ENCODE data around the gene MGAT3.

The MGAT3 gene

DNA sequence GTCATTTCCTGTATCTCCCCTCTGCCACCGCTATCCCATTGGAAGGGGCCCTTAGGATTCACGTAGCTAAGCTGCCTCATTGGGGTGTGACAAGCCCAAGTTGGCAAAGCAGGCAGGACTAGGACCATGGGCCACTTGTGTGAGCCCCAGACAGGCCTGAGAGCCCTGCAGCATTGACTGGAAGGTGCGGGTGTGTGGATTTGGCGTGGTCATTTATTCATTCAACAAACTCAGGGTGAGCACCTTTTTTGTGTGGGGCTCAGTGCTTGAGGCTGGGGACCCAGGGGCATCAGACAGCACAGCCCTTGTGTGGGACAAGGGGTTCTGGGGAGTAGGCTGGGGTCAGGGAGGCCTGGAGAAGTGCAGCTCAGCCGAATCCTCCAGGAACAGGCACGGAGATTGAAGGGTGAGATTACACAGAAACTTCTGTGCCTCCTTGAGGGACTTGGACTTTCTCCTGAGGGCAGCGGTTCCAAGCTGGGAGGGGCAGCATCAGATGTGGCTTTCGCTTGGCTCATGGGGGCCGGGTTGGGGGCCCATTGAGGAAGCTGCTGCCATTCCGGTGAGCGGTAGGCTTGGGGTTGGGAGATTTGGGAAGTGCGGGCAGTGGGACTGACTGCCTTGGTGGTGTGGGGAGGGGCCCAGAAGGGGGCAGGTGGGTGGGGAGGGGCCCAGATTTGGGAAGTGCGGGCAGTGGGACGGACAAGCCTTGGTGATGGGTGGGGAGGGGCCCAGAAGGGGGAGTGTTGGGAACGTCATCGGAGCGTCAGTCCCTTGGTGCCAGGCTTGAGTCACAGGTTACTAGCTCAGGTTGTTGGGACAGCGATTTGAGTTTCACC lies 11.9 kb downstream of the MGAT3 start:
- peak overlapping the region; percentile 38 for H3K27ac ChIP-seq (replicated peaks)
- no peaks in the 10 kb centered on the region for H3K27me3 ChIP-seq (ENCODE audit: insufficient read depth, poor library complexity, severe bottlenecking)
- peak in 1 of 2 experiments; percentile 77 for DNase-seq (ENCODE audit: low read depth in 1 of 2, low spot score in 1 of 2)
- H3K4me3 ChIP-seq (replicated peaks; ENCODE audit: insufficient read depth, low read length), result no peak overlapping the region
- TF ChIP-seq SPI1 (IDR thresholded peaks at IDR 0.05; ENCODE audit: borderline replicate concordance, low read depth) (peak; percentile 53; the same call in 1 of the 2 replicates), GABPA (IDR thresholded peaks at IDR 0.05; ENCODE audit: low read depth) (no peak)

GRCh38 chr22:39469326-39469680 lies 12.5 kb downstream of the MGAT3 start:
- no peak for DNase-seq (ENCODE audit: low read depth in 1 of 2, low spot score in 1 of 2)
- H3K27me3 ChIP-seq (ENCODE audit: insufficient read depth, poor library complexity, severe bottlenecking), result no peaks in the 10 kb centered on the region
- peak overlapping the region; percentile 38 for H3K27ac ChIP-seq (replicated peaks)
- TF ChIP-seq, protein P1, sequence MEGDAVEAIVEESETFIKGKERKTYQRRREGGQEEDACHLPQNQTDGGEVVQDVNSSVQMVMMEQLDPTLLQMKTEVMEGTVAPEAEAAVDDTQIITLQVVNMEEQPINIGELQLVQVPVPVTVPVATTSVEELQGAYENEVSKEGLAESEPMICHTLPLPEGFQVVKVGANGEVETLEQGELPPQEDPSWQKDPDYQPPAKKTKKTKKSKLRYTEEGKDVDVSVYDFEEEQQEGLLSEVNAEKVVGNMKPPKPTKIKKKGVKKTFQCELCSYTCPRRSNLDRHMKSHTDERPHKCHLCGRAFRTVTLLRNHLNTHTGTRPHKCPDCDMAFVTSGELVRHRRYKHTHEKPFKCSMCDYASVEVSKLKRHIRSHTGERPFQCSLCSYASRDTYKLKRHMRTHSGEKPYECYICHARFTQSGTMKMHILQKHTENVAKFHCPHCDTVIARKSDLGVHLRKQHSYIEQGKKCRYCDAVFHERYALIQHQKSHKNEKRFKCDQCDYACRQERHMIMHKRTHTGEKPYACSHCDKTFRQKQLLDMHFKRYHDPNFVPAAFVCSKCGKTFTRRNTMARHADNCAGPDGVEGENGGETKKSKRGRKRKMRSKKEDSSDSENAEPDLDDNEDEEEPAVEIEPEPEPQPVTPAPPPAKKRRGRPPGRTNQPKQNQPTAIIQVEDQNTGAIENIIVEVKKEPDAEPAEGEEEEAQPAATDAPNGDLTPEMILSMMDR (IDR thresholded peaks at IDR 0.05; ENCODE audit: insufficient read depth, low read length), result no peak
- TF ChIP-seq SPI1 (IDR thresholded peaks at IDR 0.05; ENCODE audit: borderline replicate concordance, low read depth) (no peak), POLR2AphosphoS5 (IDR thresholded peaks at IDR 0.05; ENCODE audit: low read depth) (no peak), REST (IDR thresholded peaks at IDR 0.05; ENCODE audit: insufficient replicate concordance, low read depth) (no peak), GABPA (IDR thresholded peaks at IDR 0.05; ENCODE audit: low read depth) (no peak)
- no peak overlapping the region for H3K4me3 ChIP-seq (replicated peaks; ENCODE audit: insufficient read depth, low read length)

GRCh38 chr22:39469681-39470450 lies 13.1 kb downstream of the MGAT3 start:
- DNase-seq (ENCODE audit: low read depth in 1 of 2, low spot score in 1 of 2), result no peak
- TF ChIP-seq REST (IDR thresholded peaks at IDR 0.05; ENCODE audit: insufficient replicate concordance, low read depth), result no peak
- no peak for TF ChIP-seq POLR2AphosphoS5 (IDR thresholded peaks at IDR 0.05; ENCODE audit: low read depth)
- peak overlapping the region; percentile 38 for H3K27ac ChIP-seq (replicated peaks)
- H3K27me3 ChIP-seq (ENCODE audit: insufficient read depth, poor library complexity, severe bottlenecking), result no peaks in the 10 kb centered on the region
- H3K4me3 ChIP-seq (replicated peaks; ENCODE audit: insufficient read depth, low read length), result no peak overlapping the region

DNA sequence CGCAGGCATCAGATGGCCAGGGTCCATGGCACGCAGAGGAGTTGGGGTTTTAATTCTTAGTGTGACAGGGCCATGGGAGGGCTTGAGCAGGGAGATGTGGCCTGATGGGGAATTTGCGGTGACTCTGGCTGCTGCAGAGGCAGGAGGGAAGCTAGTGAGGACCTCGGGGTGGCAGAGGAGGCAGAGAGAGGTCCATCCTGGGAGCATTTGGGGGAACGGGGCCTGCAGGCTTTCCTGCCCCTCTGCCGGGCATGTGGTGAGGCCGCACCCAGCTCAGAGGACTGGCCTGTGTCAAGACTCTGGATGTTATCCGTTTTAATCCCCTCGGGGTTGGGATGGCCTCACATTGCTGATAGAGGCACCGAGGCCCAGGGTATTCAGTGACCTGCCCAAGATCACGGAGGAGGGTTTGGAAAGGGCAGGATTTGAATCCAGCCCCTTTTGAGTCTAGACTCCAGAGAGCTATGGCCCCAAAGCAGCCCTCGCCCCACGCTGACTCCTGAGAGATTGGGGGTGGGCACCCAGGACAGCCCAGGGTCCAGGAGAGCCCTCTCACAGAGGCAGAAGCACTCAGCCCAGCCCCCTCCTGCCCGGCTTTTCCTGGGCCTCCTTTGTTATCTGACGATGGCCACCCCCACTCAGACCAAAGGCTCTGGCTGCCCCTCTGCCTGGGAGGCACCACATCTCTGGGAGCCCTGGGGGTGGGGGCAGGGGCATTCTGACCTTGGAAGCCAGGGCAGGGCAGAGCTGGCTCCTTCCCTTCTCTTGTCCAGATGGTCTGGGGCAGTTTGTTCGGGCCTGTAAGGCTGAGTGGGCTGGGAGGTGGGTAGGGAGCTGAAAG lies 13.9 kb downstream of the MGAT3 start:
- TF ChIP-seq, protein P1 (IDR thresholded peaks at IDR 0.05; ENCODE audit: insufficient read depth, low read length), result no peak
- TF ChIP-seq SPI1 (IDR thresholded peaks at IDR 0.05; ENCODE audit: borderline replicate concordance, low read depth) (no peak), GABPA (IDR thresholded peaks at IDR 0.05; ENCODE audit: low read depth) (no peak), POLR2AphosphoS5 (IDR thresholded peaks at IDR 0.05; ENCODE audit: low read depth) (no peak), REST (IDR thresholded peaks at IDR 0.05; ENCODE audit: insufficient replicate concordance, low read depth) (no peak)
- peak overlapping the region; percentile 45 for H3K27ac ChIP-seq (replicated peaks)
- H3K4me3 ChIP-seq (replicated peaks; ENCODE audit: insufficient read depth, low read length), result no peak overlapping the region
- DNase-seq (ENCODE audit: low read depth in 1 of 2, low spot score in 1 of 2), result no peak
- no peaks in the 10 kb centered on the region for H3K27me3 ChIP-seq (ENCODE audit: insufficient read depth, poor library complexity, severe bottlenecking)
